ENCODE measurements around the gene TLE3.

The TLE3 gene

DNA sequence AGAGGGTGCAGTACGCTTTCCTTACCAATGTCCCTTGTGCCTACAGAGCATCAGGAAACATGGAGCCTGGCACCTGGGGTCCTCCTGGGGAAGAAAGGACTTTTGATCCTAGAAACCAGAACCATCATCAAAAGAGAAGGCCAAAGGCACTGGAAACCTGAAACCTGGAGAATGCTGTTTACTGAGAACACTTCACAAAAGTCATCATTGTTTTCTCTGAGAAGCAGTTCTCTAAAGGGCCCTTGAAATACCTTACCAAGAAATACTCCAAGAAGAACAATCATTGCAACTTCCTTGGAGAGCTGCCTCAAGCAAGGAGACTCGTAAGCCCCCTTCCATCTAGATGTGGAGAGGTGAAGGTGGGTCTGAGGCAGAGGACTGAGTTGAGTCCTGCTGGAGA, 66.0 kb downstream of the TLE3 start:
- TF ChIP-seq GATA1 (IDR thresholded peaks at IDR 0.05; ENCODE audit: low read depth, low read length), result no peak
- TF ChIP-seq POLR2A (IDR thresholded peaks at IDR 0.05; ENCODE audit: low read length), result no peak
- DNase-seq, result no peak

- DNase-seq, result no peak
- TF ChIP-seq POLR2A (IDR thresholded peaks at IDR 0.05; ENCODE audit: low read length) (no peak), GATA1 (IDR thresholded peaks at IDR 0.05; ENCODE audit: low read depth, low read length) (no peak)
Measured at GRCh38 chr15:70031261-70031660, 66.5 kb downstream of the TLE3 start.

DNA sequence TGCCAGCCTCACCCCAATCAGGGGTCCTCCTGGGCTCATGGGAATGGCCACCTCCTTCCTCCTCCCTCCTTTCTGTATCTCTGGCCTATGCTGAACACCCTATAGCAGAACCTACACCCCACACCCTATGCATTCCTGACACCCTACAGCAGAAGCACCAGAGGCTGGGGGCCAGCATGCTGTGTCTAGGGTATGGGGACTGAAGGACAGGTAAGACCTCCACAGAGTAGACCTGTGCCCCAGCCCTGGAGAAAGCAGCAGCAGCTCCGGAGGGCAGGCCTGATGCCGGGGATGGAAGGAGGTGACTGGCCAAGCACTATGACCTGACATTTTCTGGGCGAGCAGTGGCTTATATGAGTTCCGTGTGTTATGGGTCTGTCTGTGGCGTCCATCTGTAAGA, 66.9 kb downstream of the TLE3 start:
- TF ChIP-seq GATA1 (IDR thresholded peaks at IDR 0.05; ENCODE audit: low read depth, low read length), result no peak
- TF ChIP-seq POLR2A (IDR thresholded peaks at IDR 0.05; ENCODE audit: low read length), result no peak
- no peak for DNase-seq

DNA sequence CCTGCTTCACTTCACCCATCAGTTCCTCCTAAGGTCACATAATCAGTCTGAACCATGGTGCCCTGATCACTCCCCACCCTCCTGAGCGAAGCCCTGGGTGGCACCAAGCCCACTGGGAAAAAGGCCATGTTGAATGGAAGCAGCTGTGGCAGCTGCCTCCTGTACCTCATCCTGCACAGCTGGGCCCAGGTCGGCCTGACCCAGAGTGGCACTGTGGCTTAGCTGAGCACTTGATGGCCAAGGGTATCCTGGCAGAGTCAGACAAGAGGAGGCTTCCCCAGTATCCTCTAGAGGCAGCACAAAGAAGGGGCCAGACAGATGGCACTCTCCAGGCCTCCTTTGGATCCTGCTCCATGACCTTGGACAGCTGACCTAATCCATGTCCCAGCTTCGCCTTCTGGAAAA, 68.4 kb downstream of the TLE3 start:
- TF ChIP-seq GATA1 (IDR thresholded peaks at IDR 0.05; ENCODE audit: low read depth, low read length) (no peak), POLR2A (IDR thresholded peaks at IDR 0.05; ENCODE audit: low read length) (no peak)

DNA sequence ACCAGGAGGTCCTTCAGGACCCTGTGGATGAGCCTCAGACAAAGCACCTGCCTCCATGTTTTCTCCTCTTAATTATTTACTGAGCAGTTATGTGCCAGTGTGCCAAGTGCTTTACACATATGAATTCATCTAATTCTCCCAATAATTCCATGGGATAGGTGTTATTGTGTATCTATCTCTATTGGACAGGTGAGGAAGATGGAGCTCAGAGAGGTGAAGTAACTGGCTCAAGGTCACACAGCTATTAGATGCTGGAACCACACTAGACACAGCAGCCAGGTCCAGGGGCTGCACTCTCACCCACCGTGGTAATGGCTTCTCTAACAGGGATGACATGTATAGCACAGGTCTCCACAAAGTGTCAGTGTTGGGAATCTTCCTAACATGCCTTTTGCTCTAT, 70.2 kb downstream of the TLE3 start:
- no peak for TF ChIP-seq GATA1 (IDR thresholded peaks at IDR 0.05; ENCODE audit: low read depth, low read length)
- no peak for TF ChIP-seq POLR2A (IDR thresholded peaks at IDR 0.05; ENCODE audit: low read length)

More for the DNA sequence above, 68.4 kb downstream of the TLE3 start:
- no peak for DNase-seq

GRCh38 chr15:70026991-70027390, 70.7 kb downstream of the TLE3 start:
- TF ChIP-seq POLR2A (IDR thresholded peaks at IDR 0.05; ENCODE audit: low read length) (no peak), GATA1 (IDR thresholded peaks at IDR 0.05; ENCODE audit: low read depth, low read length) (no peak)
- DNase-seq, result no peak

More for the DNA sequence above, 70.2 kb downstream of the TLE3 start:
- DNase-seq, result no peak

DNA sequence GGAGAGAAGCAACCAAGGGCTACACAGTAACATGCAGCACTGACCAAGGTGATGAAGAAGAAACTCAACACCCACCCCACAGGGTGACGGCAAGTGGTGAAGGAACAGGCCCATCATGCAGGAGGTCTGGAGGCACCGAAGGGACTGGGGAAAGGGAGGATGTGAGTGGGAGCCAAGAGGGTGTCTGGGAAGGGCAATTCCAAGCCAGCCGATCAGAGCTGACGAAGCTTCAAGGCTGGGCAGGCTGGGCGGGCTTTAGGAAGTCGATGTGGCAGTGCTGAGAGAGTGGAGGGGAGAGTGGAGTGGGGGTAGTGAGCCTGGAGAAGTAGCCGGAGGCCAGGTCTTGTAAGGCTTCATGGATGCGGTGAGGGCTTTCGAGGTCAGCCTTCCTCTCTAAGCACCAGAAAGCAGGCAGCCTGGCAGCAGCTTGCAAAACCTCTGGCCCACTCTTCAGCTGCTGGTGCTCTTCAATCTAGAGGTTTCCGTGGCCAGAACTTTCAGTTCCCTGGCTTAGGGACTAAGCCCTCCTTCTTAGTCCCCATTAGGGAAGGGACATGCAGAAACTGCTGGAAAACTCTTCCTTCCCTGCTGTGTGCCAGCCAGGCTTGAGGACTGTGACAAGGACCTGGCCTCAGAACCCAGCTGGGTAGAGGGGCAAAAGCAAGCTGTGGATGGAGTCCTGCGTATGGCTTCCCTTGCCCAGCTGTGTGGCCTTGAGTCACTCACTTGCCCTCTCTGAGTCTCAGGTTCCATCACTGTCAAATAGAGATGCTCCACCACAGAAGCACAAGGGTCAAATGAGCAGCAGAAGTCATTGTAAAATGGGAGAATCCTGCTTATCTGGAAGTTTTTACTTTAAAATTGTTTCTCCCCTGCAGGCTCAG, 72.1 kb downstream of the TLE3 start:
- DNase-seq, result no peak
- TF ChIP-seq GATA1 (IDR thresholded peaks at IDR 0.05; ENCODE audit: low read depth, low read length) (no peak), POLR2A (IDR thresholded peaks at IDR 0.05; ENCODE audit: low read length) (no peak)

- DNase-seq, result no peak
- TF ChIP-seq POLR2A (IDR thresholded peaks at IDR 0.05; ENCODE audit: low read length) (no peak), GATA1 (IDR thresholded peaks at IDR 0.05; ENCODE audit: low read depth, low read length) (no peak)
Measured at GRCh38 chr15:70024521-70024920, 73.2 kb downstream of the TLE3 start.

DNA sequence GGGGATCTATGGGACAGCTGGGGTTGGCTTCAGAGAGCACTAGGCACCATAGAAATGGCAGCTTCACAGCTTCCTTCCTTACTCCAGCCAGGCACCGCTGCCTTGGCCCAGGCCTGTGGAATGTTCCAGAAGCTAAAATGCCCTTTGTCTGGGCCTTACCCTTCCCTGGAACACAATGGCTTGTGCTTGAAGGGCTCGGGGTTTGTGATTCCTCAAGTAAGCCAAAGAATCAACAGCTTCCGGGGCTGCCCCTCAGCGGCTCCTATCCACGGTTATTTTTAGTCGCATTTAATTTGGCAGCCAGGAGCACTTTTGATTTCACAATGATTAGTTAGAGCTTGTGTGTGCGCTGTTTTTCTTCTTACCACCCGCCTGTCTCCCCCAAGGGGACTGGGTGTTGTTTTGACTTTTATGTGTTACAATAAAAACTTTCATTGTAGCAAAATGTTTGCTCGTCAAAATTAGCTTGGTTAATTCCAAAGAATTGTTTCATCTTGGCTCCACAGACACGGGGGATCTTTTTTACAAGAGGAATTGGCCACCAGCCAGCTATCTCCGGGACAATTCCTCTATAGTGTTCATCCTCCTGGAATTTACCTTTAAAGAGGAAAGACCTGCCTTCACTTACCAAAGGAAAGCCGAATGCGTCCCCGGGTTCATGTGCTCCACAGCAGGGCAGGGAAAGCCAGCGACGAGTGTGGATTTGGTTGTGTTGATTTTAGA, 73.8 kb downstream of the TLE3 start:
- no peak for DNase-seq

DNA sequence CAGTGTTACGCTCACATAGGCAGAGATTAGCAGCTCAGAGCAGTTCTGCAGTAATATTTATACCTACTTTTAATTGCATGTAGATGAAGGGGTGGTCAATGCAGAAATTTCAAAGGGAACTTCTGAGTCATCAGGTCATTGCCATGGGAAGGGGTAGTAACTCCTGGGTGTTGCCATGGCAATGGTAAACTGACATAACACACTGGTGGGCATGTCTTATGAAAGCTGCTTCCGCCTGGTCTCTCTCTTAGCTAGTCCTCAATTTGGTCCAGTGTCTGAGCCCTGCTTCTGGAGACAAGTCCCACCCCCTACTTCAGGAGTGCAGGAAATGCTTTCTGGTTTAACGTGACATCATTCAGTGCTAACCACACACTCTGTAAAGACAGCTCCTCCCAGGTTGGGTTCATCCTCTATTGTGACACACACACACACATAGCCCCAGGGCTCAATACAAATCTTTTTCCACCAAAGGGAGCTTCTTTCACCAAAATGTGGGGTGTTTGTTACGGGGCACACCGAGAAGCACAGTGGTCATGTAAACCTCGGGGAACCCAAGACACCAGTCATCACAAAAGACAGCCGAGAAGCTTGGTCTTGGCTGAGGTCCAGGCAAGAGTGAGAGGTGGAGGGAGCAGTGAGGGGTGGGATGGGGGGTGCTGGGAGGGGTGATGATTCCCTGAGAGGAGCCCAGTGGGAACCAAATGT, 74.5 kb downstream of the TLE3 start:
- DNase-seq, result no peak
- TF ChIP-seq POLR2A (IDR thresholded peaks at IDR 0.05; ENCODE audit: low read length), result no peak
- TF ChIP-seq GATA1 (IDR thresholded peaks at IDR 0.05; ENCODE audit: low read depth, low read length), result no peak

More for the DNA sequence above, 73.8 kb downstream of the TLE3 start:
- TF ChIP-seq POLR2A (IDR thresholded peaks at IDR 0.05; ENCODE audit: low read length) (no peak), GATA1 (IDR thresholded peaks at IDR 0.05; ENCODE audit: low read depth, low read length) (no peak)

GRCh38 chr15:70020229-70020628, 77.5 kb downstream of the TLE3 start:
- no peak for DNase-seq
- no peak for TF ChIP-seq GATA1 (IDR thresholded peaks at IDR 0.05; ENCODE audit: low read depth, low read length)
- TF ChIP-seq POLR2A (IDR thresholded peaks at IDR 0.05; ENCODE audit: low read length), result no peak

DNA sequence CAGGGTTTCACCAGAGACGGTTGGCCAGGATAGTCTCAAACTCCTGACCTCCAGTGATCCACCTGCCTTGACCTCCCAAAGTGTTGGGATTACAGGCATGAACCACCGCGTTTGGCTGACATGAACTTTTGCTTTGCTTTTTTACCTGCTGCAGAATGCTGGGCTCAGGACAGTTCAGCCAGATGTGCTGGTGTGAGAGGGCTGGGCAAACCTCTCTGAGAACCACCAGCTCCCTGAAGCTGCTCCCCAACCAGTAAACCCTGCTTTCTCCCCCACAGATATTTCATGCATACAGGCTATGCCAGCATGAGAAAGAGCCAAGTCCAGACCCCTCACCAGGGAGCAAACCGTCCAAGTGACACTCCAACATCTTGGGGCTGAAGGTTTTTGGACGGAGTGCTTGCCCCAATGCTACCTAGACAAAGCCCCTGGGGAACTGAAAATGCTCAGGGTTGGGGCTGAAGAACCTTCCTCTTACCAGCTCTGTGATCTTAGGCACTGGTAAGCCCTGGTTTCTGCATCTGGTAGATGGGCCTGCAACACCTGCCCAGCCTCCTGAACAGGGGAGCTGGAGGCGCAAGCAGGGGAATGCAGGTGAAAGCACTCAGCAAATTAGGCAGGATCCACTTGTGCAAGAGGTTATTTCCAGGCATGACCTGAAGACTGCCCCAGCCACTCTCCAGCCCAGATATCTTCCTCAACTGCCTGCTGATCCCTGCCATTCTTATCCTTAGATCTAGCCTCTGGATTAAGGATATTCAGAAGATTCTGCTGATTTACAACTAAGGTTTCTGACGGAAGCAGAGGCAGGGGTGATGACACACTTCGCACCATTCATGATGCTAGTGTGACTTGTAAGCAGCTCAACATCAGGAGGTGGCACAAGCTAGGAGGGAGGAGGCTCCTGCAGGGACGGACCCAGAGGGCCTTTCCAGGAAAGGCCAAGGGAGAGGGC, 78.8 kb downstream of the TLE3 start:
- no peak for TF ChIP-seq GATA1 (IDR thresholded peaks at IDR 0.05; ENCODE audit: low read depth, low read length)
- TF ChIP-seq POLR2A (IDR thresholded peaks at IDR 0.05; ENCODE audit: low read length), result no peak
- DNase-seq, result no peak

GRCh38 chr15:70017801-70018200, 79.9 kb downstream of the TLE3 start:
- DNase-seq, result no peak
- TF ChIP-seq GATA1 (IDR thresholded peaks at IDR 0.05; ENCODE audit: low read depth, low read length), result no peak
- no peak for TF ChIP-seq POLR2A (IDR thresholded peaks at IDR 0.05; ENCODE audit: low read length)
